GM23338 (cell line): ENCODE results near the gene GRID1. TPM values are rescaled to one million over a fixed set of nuclear protein-coding genes. Genes with fewer than 3 reads are reported as not detected.

Source experiments
- ATAC-seq: fragments of 200-7000 bp; cut with Tn5 transposase; 3 replicates; pipeline ENCODE4 v1.9.1; 2020
- DNase-seq: peaks from one replicate; pipeline ENCODE4 v3.0.0-alpha.2; 2015; ENCODE audit warnings: low spot score
- H2AFZ ChIP-seq: fragments of 200-600 bp; sonication (generic); 2 replicates; pipeline ENCODE4 v1.8.0; 2016; ENCODE audit warnings: antibody characterized with exemption, mild to moderate bottlenecking, moderate library complexity
- H3F3A ChIP-seq: fragments of 200-600 bp; sonication (generic); replicated peaks from 2 replicates; pipeline ENCODE4 v1.8.0; 2017; ENCODE audit warnings: antibody characterized with exemption, mixed run types, low read depth
- H3K27ac ChIP-seq: fragments of 200-600 bp; sonication (generic); 2 replicates; pipeline ENCODE4 v1.6.1; 2016; ENCODE audit warnings: low read depth
- H3K27me3 ChIP-seq: fragments of 200-600 bp; sonication (generic); 2 replicates; pipeline ENCODE4 v1.8.0; 2016; ENCODE audit warnings: mild to moderate bottlenecking, mixed run types, moderate library complexity; ENCODE audit not compliant: insufficient read depth
- H3K36me3 ChIP-seq: fragments of 200-600 bp; sonication (generic); 2 replicates; pipeline ENCODE4 v1.8.0; 2016; ENCODE audit warnings: mild to moderate bottlenecking; ENCODE audit not compliant: insufficient read depth
- H3K4me1 ChIP-seq: fragments of 200-600 bp; sonication (generic); 2 replicates; pipeline ENCODE4 v1.8.0; 2016; ENCODE audit warnings: mild to moderate bottlenecking, moderate library complexity; ENCODE audit not compliant: insufficient read depth
- H3K4me2 ChIP-seq: fragments of 200-600 bp; sonication (generic); 2 replicates; pipeline ENCODE4 v1.7.1; 2017; ENCODE audit warnings: mixed run types
- H3K4me3 ChIP-seq: fragments of 200-600 bp; sonication (generic); 2 replicates; pipeline ENCODE4 v1.6.1; 2016; ENCODE audit warnings: mixed run types
- H3K79me2 ChIP-seq: fragments of 200-600 bp; sonication (generic); replicated peaks from 2 replicates; pipeline ENCODE4 v1.8.0; 2017; ENCODE audit warnings: mild to moderate bottlenecking; ENCODE audit not compliant: insufficient read depth
- H3K9me2 ChIP-seq: fragments of 200-600 bp; sonication (generic); 2 replicates; pipeline ENCODE4 v1.8.0; 2017; ENCODE audit not compliant: insufficient read depth
- H4K20me1 ChIP-seq: fragments of 200-600 bp; sonication (generic); replicated peaks from 2 replicates; pipeline ENCODE4 v1.8.0; 2017; ENCODE audit warnings: mild to moderate bottlenecking; ENCODE audit not compliant: insufficient read depth
- H3K27ac Mint-ChIP-seq: 2 replicates; pipeline ENCODE4 v1.8.0; 2020; ENCODE audit warnings: inconsistent platforms, mild to moderate bottlenecking, moderate library complexity, mixed read lengths
- H3K27me3 Mint-ChIP-seq: 3 replicates; pipeline ENCODE4 v1.8.0; 2022; ENCODE audit warnings: low read depth, mild to moderate bottlenecking, moderate library complexity, mixed read lengths, inconsistent platforms; ENCODE audit not compliant: insufficient read depth, poor library complexity
- H3K36me3 Mint-ChIP-seq: 3 replicates; pipeline ENCODE4 v1.8.0; 2021; ENCODE audit warnings: low read depth, mild to moderate bottlenecking, inconsistent platforms, moderate library complexity, mixed read lengths
- H3K4me1 Mint-ChIP-seq: 3 replicates; pipeline ENCODE4 v1.8.0; 2020; ENCODE audit warnings: mild to moderate bottlenecking, inconsistent platforms, mixed read lengths
- H3K4me3 Mint-ChIP-seq: 3 replicates; pipeline ENCODE4 v1.8.0; 2021; ENCODE audit warnings: moderate library complexity, mild to moderate bottlenecking, inconsistent platforms, mixed read lengths
- H3K9me3 Mint-ChIP-seq: 3 replicates; pipeline ENCODE4 v1.8.0; 2020; ENCODE audit warnings: moderate library complexity, mild to moderate bottlenecking, inconsistent platforms, mixed read lengths
- CREB1 ChIP-seq: fragments of 250-450 bp; sonication (Bioruptor Pico); IDR thresholded peaks from 2 replicates; pipeline ENCODE4 v1.5.0; 2020; ENCODE audit warnings: low read depth, mild to moderate bottlenecking, moderate library complexity
- CTCF ChIP-seq, 2 experiments: fragments of 200-600 bp in 1 of 2; sonication (generic) in 1 of 2; conservative IDR thresholded peaks; 2 replicates each; pipeline versions ENCODE4 v1.5.1 to v1.6.1; 2016 to 2017; ENCODE audit warnings: antibody characterized with exemption in 2 of 2, low read depth in 2 of 2, mild to moderate bottlenecking in 2 of 2, moderate library complexity in 1 of 2
- ETS1 ChIP-seq: IDR thresholded peaks from 2 replicates; pipeline ENCODE4 v1.6.1; 2016; ENCODE audit warnings: antibody characterized with exemption
- EZH2 ChIP-seq: fragments of 200-600 bp; sonication (generic); IDR thresholded peaks from one replicate; pipeline ENCODE4 v1.8.0; 2017; ENCODE audit warnings: antibody characterized with exemption, mild to moderate bottlenecking, low read depth; ENCODE audit not compliant: unreplicated experiment
- EZH2phosphoT487 ChIP-seq: fragments of 200-600 bp; sonication (generic); IDR thresholded peaks from one replicate; pipeline ENCODE4 v1.8.1; 2018; ENCODE audit warnings: antibody characterized with exemption; ENCODE audit not compliant: unreplicated experiment
- JUNB ChIP-seq: IDR thresholded peaks from one replicate; pipeline ENCODE4 v1.6.1; 2016; ENCODE audit warnings: antibody characterized with exemption; ENCODE audit not compliant: unreplicated experiment
- NANOG ChIP-seq: IDR thresholded peaks from 2 replicates; pipeline ENCODE4 v1.6.1; 2016; ENCODE audit warnings: antibody characterized with exemption, borderline replicate concordance
- REST ChIP-seq: IDR thresholded peaks from one replicate; pipeline ENCODE4 v1.6.1; 2018; ENCODE audit warnings: antibody characterized with exemption; ENCODE audit not compliant: unreplicated experiment
- polyA plus RNA-seq: library from polyadenylated mRNA; unstranded; fragments of >200 nt; fragmentation: Nextera tagmentation; extraction: Ambion mirVana; gene quantifications from 2 replicates; pipeline ENCODE4 v1.2.1, GENCODE V29; 2016
- total RNA-seq: library from RNA; depleted of rRNA; stranded (reverse); fragments of >200 nt; shearing (Covaris generic); gene quantifications from 2 replicates; pipeline ENCODE4 v1.2.3, GENCODE V29; 2014
- TF ChIP-seq, protein P1 (sequence below): fragments of 250-450 bp; sonication (Bioruptor Pico); IDR thresholded peaks from 2 replicates; pipeline ENCODE4 v1.5.0; 2020; ENCODE audit warnings: mild to moderate bottlenecking, moderate library complexity

GRID1 gene
- total and polyA plus RNA-seq, 2 experiments from 2014 or later, result 0.14 to 0.15 TPM

DNA sequence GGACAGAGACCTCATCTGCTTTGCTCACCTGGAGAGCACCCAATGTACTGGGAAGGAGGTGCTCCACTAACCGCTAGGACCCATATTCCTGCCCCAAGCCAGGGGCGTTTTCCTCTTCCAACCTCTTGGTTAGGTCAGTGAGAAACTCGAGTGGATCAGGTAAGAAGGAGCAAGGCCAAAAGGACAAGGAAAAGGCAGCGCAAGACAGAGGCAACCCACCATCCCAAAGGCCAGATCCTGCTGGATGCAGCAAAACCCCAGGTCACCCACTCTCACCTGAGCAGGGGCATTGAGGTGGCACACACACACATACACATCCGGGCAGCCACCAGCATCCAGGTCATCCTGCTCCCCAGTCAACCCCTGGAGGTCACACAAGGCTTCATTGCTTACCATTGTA is 105.1 kb downstream of the GRID1 start:
- Histone ChIP-seq H4K20me1 (no peaks in the 10 kb centered on the region), H3K36me3 (no peaks in the 10 kb centered on the region), H3K9me2 (no peaks in the 10 kb centered on the region), H3K4me1 (peaks cover 9% of the 10 kb centered on the region; the same call in 1 of the 2 replicates), H3K27ac (no peak overlapping the region), H3K79me2 (no peaks in the 10 kb centered on the region), H3F3A (no peaks in the 10 kb centered on the region), H3K27me3 (peaks cover 9% of the 10 kb centered on the region; the same call in 1 of the 2 replicates), H2AFZ (no peak overlapping the region; the same call in 1 of the 2 replicates), H3K4me3 (no peak overlapping the region), H3K4me2 (no peak overlapping the region)
- H3K27ac Mint-ChIP-seq, result no peak overlapping the region
- ATAC-seq, result no peak
- no peak for TF ChIP-seq CREB1 (CRISPR knock-in tag)
- TF ChIP-seq JUNB, result no peak
- TF ChIP-seq ETS1, result no peak
- TF ChIP-seq REST, result no peak
- TF ChIP-seq EZH2, result no peak
- TF ChIP-seq, protein P1, sequence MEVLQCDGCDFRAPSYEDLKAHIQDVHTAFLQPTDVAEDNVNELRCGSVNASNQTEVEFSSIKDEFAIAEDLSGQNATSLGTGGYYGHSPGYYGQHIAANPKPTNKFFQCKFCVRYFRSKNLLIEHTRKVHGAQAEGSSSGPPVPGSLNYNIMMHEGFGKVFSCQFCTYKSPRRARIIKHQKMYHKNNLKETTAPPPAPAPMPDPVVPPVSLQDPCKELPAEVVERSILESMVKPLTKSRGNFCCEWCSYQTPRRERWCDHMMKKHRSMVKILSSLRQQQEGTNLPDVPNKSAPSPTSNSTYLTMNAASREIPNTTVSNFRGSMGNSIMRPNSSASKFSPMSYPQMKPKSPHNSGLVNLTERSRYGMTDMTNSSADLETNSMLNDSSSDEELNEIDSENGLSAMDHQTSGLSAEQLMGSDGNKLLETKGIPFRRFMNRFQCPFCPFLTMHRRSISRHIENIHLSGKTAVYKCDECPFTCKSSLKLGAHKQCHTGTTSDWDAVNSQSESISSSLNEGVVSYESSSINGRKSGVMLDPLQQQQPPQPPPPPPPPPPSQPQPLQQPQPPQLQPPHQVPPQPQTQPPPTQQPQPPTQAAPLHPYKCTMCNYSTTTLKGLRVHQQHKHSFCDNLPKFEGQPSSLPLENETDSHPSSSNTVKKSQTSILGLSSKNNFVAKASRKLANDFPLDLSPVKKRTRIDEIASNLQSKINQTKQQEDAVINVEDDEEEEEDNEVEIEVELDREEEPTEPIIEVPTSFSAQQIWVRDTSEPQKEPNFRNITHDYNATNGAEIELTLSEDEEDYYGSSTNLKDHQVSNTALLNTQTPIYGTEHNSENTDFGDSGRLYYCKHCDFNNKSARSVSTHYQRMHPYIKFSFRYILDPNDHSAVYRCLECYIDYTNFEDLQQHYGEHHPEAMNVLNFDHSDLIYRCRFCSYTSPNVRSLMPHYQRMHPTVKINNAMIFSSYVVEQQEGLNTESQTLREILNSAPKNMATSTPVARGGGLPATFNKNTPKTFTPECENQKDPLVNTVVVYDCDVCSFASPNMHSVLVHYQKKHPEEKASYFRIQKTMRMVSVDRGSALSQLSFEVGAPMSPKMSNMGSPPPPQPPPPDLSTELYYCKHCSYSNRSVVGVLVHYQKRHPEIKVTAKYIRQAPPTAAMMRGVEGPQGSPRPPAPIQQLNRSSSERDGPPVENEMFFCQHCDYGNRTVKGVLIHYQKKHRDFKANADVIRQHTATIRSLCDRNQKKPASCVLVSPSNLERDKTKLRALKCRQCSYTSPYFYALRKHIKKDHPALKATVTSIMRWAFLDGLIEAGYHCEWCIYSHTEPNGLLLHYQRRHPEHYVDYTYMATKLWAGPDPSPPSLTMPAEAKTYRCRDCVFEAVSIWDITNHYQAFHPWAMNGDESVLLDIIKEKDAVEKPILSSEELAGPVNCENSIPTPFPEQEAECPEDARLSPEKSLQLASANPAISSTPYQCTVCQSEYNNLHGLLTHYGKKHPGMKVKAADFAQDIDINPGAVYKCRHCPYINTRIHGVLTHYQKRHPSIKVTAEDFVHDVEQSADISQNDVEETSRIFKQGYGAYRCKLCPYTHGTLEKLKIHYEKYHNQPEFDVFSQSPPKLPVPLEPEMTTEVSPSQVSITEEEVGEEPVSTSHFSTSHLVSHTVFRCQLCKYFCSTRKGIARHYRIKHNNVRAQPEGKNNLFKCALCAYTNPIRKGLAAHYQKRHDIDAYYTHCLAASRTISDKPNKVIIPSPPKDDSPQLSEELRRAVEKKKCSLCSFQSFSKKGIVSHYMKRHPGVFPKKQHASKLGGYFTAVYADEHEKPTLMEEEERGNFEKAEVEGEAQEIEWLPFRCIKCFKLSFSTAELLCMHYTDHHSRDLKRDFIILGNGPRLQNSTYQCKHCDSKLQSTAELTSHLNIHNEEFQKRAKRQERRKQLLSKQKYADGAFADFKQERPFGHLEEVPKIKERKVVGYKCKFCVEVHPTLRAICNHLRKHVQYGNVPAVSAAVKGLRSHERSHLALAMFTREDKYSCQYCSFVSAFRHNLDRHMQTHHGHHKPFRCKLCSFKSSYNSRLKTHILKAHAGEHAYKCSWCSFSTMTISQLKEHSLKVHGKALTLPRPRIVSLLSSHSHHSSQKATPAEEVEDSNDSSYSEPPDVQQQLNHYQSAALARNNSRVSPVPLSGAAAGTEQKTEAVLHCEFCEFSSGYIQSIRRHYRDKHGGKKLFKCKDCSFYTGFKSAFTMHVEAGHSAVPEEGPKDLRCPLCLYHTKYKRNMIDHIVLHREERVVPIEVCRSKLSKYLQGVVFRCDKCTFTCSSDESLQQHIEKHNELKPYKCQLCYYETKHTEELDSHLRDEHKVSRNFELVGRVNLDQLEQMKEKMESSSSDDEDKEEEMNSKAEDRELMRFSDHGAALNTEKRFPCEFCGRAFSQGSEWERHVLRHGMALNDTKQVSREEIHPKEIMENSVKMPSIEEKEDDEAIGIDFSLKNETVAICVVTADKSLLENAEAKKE (CRISPR knock-in tag), result no peak
- TF ChIP-seq CTCF (conservative IDR thresholded peaks at IDR 0.05; ENCODE audit: low read depth in 2 of 2), result no peak
- no peak for TF ChIP-seq NANOG
- TF ChIP-seq EZH2phosphoT487, result no peak
- peaks cover 18% of the 10 kb centered on the region for H3K4me1 Mint-ChIP-seq
- no peak overlapping the region for H3K4me3 Mint-ChIP-seq
- DNase-seq, result no peak
- no peaks in the 10 kb centered on the region; the same call in 2 of the 3 replicates for H3K9me3 Mint-ChIP-seq
- H3K36me3 Mint-ChIP-seq, result no peaks in the 10 kb centered on the region
- H3K27me3 Mint-ChIP-seq, result peaks cover 10% of the 10 kb centered on the region
